Heart right ventricle (tissue), 16 donors: ENCODE measurements around the gene FRMD5. TPM values are rescaled to one million over a fixed set of nuclear protein-coding genes. Genes with fewer than 3 reads are reported as not detected.

ENCODE experiments used
- ATAC-seq, 8 donors: fragments of 200-7000 bp; cut with Tn5 transposase; one replicate each; pipeline ENCODE4 v1.9.1; 2020; ENCODE audit warnings: mild to moderate bottlenecking in 8 of 8, moderate library complexity in 8 of 8, moderate number of reproducible peaks in 1 of 8
- DNase-seq, 2 donors: peaks; one replicate each; pipeline ENCODE4 v3.0.0-alpha.2; 2020
- H3K27ac ChIP-seq, 10 donors: fragments of 200-600 bp; sonication (generic) in 2 of 10; one replicate each; pipeline versions ENCODE4 v1.5.0 to v1.8.0; 2020 to 2022; ENCODE audit warnings: mild to moderate bottlenecking in 3 of 10
- H3K27me3 ChIP-seq, 7 donors: fragments of 200-600 bp; one replicate each; pipeline ENCODE4 v1.8.0; 2021 to 2022; ENCODE audit warnings: mild to moderate bottlenecking in 2 of 7
- H3K36me3 ChIP-seq, 9 donors: fragments of 200-600 bp; sonication (generic) in 1 of 9; one replicate each; pipeline versions ENCODE4 v1.5.0 to v1.8.0; 2020 to 2022; ENCODE audit warnings: mild to moderate bottlenecking in 2 of 9
- H3K4me1 ChIP-seq, 9 donors: fragments of 200-600 bp; sonication (generic) in 1 of 9; one replicate each; pipeline versions ENCODE4 v1.5.0 to v1.8.0; 2020 to 2022; ENCODE audit warnings: mild to moderate bottlenecking in 4 of 9
- H3K4me3 ChIP-seq, 10 donors: fragments of 200-600 bp; sonication (generic) in 2 of 10; one replicate each; pipeline versions ENCODE4 v1.5.0 to v1.8.0; 2020 to 2022; ENCODE audit warnings: mild to moderate bottlenecking in 7 of 10, moderate library complexity in 2 of 10
- H3K9me3 ChIP-seq, 11 donors: fragments of 200-600 bp in 10 of 11; sonication (generic) in 2 of 11; one replicate each; pipeline versions ENCODE4 v1.5.0 to v1.8.0; 2013 to 2022; ENCODE audit warnings: mild to moderate bottlenecking in 2 of 11, control low read depth in 1 of 11, moderate library complexity in 1 of 11
- CTCF ChIP-seq, 9 donors: fragments of 200-600 bp; sonication (generic) in 2 of 9; IDR thresholded peaks; one replicate each; pipeline versions ENCODE4 v1.5.0 to v1.8.0; 2021 to 2022; ENCODE audit warnings: antibody characterized with exemption in 9 of 9, mild to moderate bottlenecking in 5 of 9, moderate library complexity in 1 of 9
- WGBS, 2 donors: extraction: QIAGEN DNeasy Blood & Tissue Kit; methylation state at CpG; one replicate each; pipeline ENCODE4 v1.1.7; 2013; ENCODE audit warnings: inconsistent platforms in 1 of 2; 5-methylcytosine and 5-hydroxymethylcytosine counted together
- intact Hi-C, 10 donors: fragments of 100-400 bp; cut with DNase I; formaldehyde crosslinking; loops; one replicate each; pipeline versions ENCODE4 v1.11.1 to v1.14.2; 2022
- polyA plus RNA-seq, 2 donors: library from polyadenylated mRNA; stranded (reverse); fragments of 200-250 nt; gene quantifications; one replicate each; pipeline ENCODE4 v1.2.3, GENCODE V29; 2013
- total RNA-seq, 10 donors: library from RNA; stranded (reverse); fragmentation: NEBNext Ultra II Directional in 3 of 10; extraction: Animal tissue kit (Norgen Biotek cat#: 25700) in 3 of 10; gene quantifications; one replicate each; pipeline versions ENCODE4 v1.2.1 to v1.2.4, GENCODE V29; 2021 to 2023
- donor health status: Arrhythmogenic right ventricular cardiomyopathy.
- donor health status: ischemic (EF 13 %, LVEDD 7.1; RV severe dilation, severe dysfunction).
- donor health status: healthy with polysubstance abuse.
- donor health status: DM: no; HTN: yes; CAD: no.
- donor health status: DM: no; HTN: no; CAD: no.
- donor health status: ischemic (EF 25% LVEDD 6.9; RV normal size, moderate dysfunction).
- donor health status: ischemic (EF 25% LVEDD 5.7; RV mildly dilated, moderate dysfunction).
- donor health status: healthy.
- donor health status: DM: yes; HTN: yes; CAD: no.
- donor health status: Ischemic cardiomyopathy.
- donor health status: ischemic (EF 35%, LVEDD 5.7; RV mildly dilated, moderate dysfunction).
- donor health status: nonischemic (EF 11% LVEDD 7.7; RV severe dilation, severe dysfunction).
- donor health status: DM: yes; HTN: yes; CAD: no.
- donor health status: PGD.
- donor health status: ischemic (EF 29% LVEDD 5.4; RV normal size, mild dysfunction).
- donor health status: nonischemic (EF 23%, LVEDD 6.1; RV moderate dilation, normal function).

FRMD5 gene
- total and polyA plus RNA-seq, 12 donors = 7.2 to 86.3 (median 55.3) TPM

DNA sequence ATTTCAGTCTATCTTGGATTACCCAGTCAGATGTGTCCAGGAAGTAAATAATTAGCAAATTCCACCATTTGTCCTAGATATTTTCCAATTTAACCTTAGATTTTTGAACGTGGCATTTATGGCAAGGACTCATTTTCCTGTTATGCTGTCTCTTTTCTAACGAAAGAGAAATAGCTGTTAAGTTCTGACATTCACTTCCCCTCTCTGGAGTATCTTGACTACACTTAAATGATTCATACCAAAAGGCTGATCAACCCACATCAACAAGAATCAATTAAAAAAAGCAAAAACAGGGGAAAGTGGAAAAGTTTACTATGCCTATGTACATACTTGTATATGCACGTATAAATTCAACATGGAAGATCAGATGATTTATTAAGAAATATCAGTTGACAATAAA is 149.9 kb downstream of the FRMD5 start:
- Histone ChIP-seq H3K27ac (no peak overlapping the region), H3K9me3 (peaks cover 0 to 5% (median 0%) of the 10 kb centered on the region in 11 donors), H3K4me3 (no peak overlapping the region), H3K4me1 (peaks cover 0 to 8% (median 0%) of the 10 kb centered on the region in 9 donors), H3K36me3 (no peaks in the 10 kb centered on the region), H3K27me3 (peaks cover 0 to 4% (median 0%) of the 10 kb centered on the region in 7 donors)
- ATAC-seq = no peak
- intact Hi-C loops = no loop called here
- no peak for DNase-seq
- TF ChIP-seq CTCF (IDR thresholded peaks at IDR 0.05) = no peak
- 52 to 69% methylated on average over 3 of the region's 3 CpGs for WGBS, 2 donors

DNA sequence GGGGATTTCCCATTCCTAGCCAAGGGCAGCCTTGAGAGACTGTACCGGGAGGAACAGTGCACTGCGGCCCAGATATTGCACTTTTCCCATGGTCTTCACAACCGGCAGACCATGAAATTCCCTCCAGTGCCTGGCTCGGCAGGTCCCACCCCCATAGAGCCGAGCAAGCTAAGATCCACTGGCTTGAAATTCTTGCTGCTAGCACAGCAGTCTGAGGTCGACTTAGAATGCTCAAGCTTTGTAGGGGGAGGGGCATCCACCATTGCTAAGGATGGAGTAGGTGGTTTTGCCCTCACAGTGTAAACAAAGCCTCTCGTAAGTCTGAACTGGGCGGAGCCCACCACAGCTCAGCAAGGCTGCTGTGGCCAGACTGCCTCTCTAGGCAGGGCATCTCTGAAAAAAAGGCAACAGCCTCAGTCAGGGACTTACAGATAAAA is 156.3 kb downstream of the FRMD5 start:
- peaks cover 0 to 5% (median 0%) of the 10 kb centered on the region in 11 donors for H3K9me3 ChIP-seq
- H3K4me3 ChIP-seq = peak overlapping the region in 1 of 10 donors; percentile 17
- no peak for ATAC-seq
- no peak overlapping the region for H3K27ac ChIP-seq
- no peaks in the 10 kb centered on the region for H3K36me3 ChIP-seq
- no peak for DNase-seq
- 42 to 51% methylated on average over 8 of the region's 8 CpGs for WGBS, 2 donors
- peaks cover 0 to 19% (median 9%) of the 10 kb centered on the region in 9 donors for H3K4me1 ChIP-seq
- H3K27me3 ChIP-seq = peaks cover 0 to 7% (median 3%) of the 10 kb centered on the region in 7 donors
- no peak for TF ChIP-seq CTCF (IDR thresholded peaks at IDR 0.05)
- intact Hi-C loops = loop anchor here in 2 of 10 donors (10.0 kb wide), 2 partner anchors 124 to 134 kb away; no protein-coding TSS in a partner anchor

- Histone ChIP-seq H3K4me1 (peaks cover 0 to 19% (median 9%) of the 10 kb centered on the region in 9 donors), H3K9me3 (no peaks in the 10 kb centered on the region), H3K4me3 (no peak overlapping the region), H3K27me3 (peaks cover 0 to 7% (median 3%) of the 10 kb centered on the region in 7 donors), H3K27ac (peak overlapping the region in 1 of 10 donors; percentile 17), H3K36me3 (no peaks in the 10 kb centered on the region)
- no peak for TF ChIP-seq CTCF (IDR thresholded peaks at IDR 0.05)
- intact Hi-C loops = loop anchor here in 2 of 10 donors (10.0 kb wide), 2 partner anchors 121 to 131 kb away; no protein-coding TSS in a partner anchor
- WGBS, 2 donors = 48 to 62% methylated on average over 7 of the region's 7 CpGs
- peak in 1 of 8 donors; percentile 40 for ATAC-seq
- DNase-seq = no peak
Observed at GRCh38 chr15:44035781-44036699, 159.0 kb downstream of the FRMD5 start.

DNA sequence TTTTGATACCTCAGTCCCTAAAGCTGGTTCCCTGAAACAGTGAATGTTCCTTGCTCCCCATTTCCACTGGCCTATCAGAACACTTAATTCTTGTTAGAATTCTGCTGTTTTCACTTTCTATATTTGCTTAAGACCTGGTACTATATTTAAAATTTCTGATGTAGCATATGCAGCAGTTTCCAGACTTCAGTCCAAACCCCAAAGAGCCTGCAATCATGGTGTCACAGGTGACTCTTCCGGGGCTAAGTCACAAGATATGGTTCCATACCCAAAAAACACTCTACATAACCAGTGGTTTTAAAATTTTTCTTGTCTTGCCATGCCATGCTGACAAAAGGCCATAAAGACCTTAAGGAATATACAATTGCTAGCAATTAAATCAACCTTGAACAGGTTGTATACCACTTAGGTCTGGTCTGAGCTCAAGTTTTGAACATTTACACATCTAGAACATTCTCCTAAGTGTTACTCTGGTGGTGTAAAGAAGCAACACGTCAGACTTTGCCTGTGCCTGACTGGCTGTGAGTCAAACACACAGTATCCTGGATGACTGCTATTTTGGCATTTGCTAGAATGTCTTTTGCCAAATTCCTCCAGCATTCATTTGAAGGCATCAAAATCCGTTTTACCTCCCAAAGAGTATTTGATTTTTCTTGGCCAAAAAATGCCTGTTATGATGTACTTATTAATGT is 160.0 kb downstream of the FRMD5 start:
- Histone ChIP-seq H3K4me3 (no peak overlapping the region), H3K27ac (peak overlapping the region in 2 of 10 donors; percentile 17 to 34), H3K9me3 (no peaks in the 10 kb centered on the region), H3K27me3 (peaks cover 0 to 7% (median 0%) of the 10 kb centered on the region in 7 donors), H3K4me1 (peaks cover 0 to 20% (median 10%) of the 10 kb centered on the region in 9 donors), H3K36me3 (no peaks in the 10 kb centered on the region)
- ATAC-seq (peak in 6 of 8 donors; percentile 44 to 90 (median 56)), DNase-seq (peak in 1 of 2 donors; percentile 6)
- intact Hi-C loops = loop anchor here in 2 of 10 donors (10.0 kb wide), 2 partner anchors 120 to 130 kb away; no protein-coding TSS in a partner anchor
- WGBS, 2 donors = 34 to 35% methylated on average over 3 of the region's 3 CpGs
- no peak for TF ChIP-seq CTCF (IDR thresholded peaks at IDR 0.05)
